ENCODE measurements around the gene RANBP9.

DNA sequence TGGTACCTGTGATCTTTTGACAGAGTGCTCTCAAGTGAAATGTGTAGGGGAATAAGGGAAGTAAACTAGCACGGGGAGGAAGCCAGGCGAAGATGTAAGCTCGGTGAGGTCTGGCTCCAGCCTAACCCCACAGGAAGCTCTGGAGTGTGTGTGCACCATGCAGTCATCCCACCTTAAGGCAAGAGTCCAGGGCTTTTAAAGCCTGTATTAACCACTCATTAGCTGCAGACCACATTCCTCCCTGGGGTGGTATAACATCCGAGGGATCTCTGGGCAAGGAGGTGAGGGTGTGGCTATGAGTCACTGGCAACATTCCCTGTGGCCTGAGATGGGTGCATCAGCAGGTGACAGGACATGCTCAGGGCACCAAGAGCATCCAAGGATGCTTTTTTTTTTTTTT lies 12.5 kb upstream of the RANBP9 start:
- TF ChIP-seq, protein P1, sequence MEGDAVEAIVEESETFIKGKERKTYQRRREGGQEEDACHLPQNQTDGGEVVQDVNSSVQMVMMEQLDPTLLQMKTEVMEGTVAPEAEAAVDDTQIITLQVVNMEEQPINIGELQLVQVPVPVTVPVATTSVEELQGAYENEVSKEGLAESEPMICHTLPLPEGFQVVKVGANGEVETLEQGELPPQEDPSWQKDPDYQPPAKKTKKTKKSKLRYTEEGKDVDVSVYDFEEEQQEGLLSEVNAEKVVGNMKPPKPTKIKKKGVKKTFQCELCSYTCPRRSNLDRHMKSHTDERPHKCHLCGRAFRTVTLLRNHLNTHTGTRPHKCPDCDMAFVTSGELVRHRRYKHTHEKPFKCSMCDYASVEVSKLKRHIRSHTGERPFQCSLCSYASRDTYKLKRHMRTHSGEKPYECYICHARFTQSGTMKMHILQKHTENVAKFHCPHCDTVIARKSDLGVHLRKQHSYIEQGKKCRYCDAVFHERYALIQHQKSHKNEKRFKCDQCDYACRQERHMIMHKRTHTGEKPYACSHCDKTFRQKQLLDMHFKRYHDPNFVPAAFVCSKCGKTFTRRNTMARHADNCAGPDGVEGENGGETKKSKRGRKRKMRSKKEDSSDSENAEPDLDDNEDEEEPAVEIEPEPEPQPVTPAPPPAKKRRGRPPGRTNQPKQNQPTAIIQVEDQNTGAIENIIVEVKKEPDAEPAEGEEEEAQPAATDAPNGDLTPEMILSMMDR (IDR thresholded peaks at IDR 0.05) = no peak
- TF ChIP-seq POLR2A (IDR thresholded peaks at IDR 0.05) = no peak

Data from body of pancreas (tissue), 4 donors.